Thyroid gland (tissue), 4 donors: ENCODE results near the gene PTK7.

ENCODE experiments used
- POLR2A ChIP-seq, 2 donors: fragments of 450-650 bp; IDR thresholded peaks; one replicate each; pipeline ENCODE4 v1.6.1; 2017; ENCODE audit warnings: antibody characterized with exemption in 2 of 2, mild to moderate bottlenecking in 2 of 2, moderate library complexity in 1 of 2
- TF ChIP-seq, protein P1 (sequence below), 6 experiments: fragments of 200-600 bp in 3 of 6; fragments of 450-650 bp in 3 of 6; sonication (generic) in 3 of 6; IDR thresholded peaks; one replicate each; pipeline ENCODE4 v1.5.1; 2016 to 2019; ENCODE audit warnings: antibody characterized with exemption in 6 of 6, mild to moderate bottlenecking in 2 of 6, inconsistent platforms in 1 of 6, moderate library complexity in 1 of 6

DNA sequence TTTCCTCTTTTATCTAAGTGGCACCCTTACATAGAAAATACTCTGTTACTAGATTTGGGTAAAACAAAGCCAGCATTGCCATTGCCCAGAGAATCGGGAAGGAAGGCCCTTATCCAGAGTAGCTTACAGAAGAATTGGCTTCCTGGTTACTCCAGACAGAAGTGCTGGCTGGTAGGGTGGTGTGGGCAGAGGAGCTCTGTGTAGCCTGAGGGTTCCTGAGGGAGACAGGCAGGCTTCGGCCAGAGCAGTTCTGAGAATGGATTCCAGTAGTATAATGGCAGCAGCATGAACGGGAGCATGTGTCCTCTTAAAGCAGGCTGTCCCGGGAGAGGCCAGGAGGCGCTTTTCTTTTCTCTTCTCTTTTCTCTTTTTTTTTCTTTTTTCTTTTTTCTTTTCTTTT is 117.8 kb downstream of the PTK7 start:
- TF ChIP-seq, protein P1, sequence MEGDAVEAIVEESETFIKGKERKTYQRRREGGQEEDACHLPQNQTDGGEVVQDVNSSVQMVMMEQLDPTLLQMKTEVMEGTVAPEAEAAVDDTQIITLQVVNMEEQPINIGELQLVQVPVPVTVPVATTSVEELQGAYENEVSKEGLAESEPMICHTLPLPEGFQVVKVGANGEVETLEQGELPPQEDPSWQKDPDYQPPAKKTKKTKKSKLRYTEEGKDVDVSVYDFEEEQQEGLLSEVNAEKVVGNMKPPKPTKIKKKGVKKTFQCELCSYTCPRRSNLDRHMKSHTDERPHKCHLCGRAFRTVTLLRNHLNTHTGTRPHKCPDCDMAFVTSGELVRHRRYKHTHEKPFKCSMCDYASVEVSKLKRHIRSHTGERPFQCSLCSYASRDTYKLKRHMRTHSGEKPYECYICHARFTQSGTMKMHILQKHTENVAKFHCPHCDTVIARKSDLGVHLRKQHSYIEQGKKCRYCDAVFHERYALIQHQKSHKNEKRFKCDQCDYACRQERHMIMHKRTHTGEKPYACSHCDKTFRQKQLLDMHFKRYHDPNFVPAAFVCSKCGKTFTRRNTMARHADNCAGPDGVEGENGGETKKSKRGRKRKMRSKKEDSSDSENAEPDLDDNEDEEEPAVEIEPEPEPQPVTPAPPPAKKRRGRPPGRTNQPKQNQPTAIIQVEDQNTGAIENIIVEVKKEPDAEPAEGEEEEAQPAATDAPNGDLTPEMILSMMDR (IDR thresholded peaks at IDR 0.05): no peak
- no peak for TF ChIP-seq POLR2A (IDR thresholded peaks at IDR 0.05)
